NCI-H2227 treated with DMSO at 0.1 percent for 48 hours (cell line): Measurements from ENCODE around the gene TERB1.

Source experiments
- DNase-seq: peaks from one replicate; lab custom pipeline; 2025; lab: John Stamatoyannopoulos, UW

The TERB1 gene, protein sequence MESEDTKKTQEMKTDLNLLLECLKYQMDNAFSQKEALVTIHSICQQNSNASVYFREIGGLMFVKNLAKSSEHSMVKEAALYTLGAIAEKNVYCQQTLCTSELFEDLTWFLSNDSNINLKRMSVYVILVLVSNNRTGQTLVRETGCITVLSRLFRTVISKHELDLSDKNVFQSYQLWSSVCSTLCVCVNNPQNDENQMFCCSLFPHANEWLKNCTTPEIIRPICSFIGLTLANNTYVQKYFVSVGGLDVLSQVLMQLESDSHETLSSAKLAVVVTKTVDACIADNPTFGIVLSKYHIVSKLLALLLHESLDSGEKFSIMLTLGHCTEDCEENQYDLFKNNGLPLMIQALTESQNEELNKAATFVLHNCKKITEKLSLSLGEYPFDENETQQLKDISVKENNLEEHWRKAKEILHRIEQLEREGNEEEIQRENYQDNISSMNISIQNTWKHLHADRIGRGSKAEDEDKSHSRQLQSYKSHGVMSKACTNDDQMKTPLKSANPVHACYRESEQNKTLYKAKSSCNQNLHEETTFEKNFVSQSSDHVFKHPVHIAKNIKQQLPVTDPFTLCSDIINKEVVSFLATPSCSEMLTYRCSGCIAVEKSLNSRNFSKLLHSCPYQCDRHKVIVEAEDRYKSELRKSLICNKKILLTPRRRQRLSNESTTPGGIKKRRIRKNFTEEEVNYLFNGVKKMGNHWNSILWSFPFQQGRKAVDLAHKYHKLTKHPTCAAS

DNA sequence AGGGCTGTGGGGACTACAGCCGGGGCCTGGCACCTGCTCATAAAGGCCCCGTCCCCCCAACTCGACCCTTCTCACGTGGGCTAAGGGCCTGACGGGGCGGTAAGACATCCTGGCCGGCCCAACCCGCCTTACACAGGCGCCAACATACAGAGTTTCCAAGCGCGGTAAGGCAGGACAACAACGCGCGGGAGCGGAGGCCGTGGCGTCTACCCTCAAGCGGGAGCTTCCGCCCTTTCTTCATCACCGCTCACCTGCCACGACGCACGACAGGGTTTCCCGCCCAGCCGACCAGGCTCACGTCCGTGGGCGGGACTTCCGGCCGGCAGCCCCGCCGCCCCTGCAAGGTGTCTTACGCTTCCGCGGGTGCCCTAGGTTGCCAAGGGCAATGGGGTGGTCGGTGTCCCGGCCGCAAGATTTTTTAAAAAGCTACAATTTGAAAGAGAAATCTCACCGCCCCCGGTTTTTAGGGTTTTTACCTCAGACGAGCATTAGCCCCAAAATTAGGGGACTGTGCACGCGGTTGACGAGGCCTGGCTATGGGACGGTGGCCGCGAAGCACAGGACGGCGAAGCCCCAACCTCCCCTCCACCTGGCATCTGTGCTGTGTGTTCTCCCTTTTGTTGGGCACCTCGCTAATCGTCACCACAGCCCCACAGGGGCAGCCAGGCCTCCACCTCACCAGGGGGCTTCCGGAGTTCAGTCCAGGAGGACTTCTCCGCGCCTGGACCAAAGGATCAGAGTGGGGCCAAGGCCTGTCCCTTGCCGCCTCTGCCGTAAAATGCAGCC is at the start of gene TERB1:
TERB1 (minus strand) TSS at position 265 of the 786 bp plus-strand sequence. CDS start 4,786 bp downstream, outside the sequence.
- DNase-seq, result no peak

DNA sequence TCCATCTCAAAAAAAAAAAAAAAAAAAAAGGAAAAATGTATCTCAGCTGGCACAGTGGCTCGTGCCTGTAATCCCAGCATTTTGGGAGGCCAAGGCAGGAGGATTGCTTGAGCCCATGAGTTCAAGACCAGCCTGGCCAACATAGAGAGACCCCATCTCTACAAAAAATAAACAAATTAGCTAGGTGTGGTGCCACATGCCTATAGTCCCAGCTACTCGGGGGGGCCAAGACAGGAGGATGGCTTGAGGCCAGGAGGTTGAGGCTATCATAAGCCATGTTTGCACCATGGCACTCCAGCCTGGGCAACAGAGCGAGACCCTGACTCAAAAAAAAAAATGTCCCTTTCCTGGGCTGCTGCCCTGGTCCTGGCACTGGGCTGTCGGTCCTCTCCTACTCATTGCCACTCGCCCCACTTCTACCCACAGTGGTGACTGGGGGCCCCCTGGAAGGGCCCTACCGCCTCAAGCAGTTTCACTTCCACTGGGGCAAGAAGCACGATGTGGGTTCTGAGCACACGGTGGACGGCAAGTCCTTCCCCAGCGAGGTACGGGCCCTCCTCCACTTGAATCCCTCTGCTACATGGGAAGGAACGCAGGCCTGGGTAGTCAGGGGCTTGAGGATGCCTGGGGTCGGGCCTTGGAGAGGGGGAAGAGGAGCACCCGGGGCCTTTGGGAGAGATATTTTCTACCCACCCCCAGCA is 48.9 kb upstream of the TERB1 start:
- no peak for DNase-seq

DNA sequence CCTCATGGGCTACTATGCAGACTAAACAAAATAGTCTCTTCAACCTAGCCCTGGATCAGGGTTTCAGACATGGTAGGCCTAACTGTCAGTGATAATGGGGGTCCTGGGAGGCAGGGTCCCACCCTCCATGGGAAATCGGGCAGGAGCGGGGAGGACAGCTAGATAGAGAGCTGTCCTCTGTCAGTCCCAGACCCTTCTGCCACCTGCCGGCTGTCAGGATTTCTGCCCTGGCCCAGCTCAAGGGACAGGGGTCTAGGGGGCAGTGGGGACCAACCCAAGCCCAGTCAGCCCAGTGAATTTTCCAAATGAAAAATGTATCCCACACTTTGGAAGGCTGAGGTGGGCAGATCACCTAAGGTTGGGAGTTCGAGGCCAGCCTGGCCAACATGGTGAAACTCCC is 48.2 kb upstream of the TERB1 start:
- no peak for DNase-seq

DNA sequence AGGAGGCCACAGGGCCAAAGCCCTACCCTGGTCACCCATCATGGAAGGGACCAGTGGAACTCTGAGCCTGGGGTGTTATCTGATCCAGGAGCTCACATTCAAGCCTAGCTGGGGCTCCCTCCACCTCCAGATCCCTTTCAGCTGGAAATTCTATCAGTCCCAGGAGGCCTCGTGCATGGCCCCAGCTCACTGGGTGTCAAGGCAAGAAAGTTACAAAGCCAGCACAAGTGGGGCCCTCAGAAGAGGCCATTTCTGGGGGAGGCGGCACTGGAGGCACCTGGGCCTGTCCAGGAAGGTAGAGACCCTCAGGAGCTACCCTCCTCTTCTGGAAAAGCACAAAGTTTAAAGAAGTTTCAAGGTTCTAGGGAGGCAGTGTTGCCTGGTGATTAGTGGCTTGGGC is 47.6 kb upstream of the TERB1 start:
- DNase-seq, result no peak

DNA sequence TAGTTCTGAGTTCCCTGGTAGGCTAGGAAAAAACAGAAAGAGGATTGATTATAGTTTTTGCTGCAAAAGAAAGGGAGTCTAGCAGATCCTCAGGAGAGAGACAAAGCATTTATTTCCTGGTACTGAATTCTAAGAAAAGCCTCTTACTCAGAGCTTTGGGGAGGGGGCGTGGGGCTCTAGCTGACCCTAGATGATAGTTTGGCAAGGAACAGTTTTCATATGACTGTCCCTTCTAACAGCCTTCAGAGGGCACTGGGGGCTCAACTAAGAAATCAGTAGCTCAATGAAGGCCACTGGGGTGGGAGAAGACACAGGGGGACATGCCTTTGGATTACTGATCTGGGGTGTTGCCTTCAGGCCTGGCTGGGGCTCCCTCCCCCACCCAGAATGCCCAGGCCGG is 46.8 kb upstream of the TERB1 start:
- no peak for DNase-seq

DNA sequence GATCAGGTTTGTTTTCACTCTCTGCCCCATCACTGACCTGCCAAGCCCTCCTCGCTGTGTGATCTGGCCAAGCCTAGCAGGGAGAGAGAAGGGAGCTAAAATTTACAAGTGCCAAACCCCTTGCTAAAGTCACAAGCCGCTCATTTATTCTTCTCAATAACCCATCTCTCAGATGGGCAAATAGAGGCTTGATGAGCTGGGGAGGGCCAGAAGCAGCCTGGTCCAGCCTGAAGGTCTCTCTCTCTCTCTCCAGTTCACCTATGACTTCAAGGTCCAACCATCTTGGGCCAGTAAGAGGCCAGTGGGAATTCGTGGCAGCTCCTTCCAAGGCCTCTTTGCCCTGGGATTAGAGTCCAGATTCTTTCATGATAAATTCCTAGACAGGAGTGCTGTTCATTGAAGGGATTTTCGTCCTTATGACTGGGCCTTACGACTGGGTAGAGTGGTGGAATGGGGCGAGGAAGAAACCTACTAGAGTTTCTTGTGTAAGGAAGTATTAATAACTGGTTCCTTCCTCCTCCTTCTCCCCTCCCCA is 46.2 kb upstream of the TERB1 start:
- no peak for DNase-seq

DNA sequence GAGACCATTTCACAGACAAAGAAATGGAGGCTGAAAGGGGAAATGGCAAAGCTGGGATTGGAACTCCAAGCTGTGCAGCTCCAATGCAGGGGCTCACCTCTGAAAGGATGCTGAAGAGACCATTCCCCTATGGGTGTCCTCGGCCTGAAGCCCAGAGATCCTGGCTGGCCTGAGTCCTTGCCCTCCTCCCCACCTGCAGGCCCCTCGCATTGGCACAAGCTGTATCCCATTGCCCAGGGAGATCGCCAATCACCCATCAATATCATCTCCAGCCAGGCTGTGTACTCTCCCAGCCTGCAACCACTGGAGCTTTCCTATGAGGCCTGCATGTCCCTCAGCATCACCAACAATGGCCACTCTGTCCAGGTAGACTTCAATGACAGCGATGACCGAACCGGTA is 45.4 kb upstream of the TERB1 start:
- DNase-seq, result no peak

DNA sequence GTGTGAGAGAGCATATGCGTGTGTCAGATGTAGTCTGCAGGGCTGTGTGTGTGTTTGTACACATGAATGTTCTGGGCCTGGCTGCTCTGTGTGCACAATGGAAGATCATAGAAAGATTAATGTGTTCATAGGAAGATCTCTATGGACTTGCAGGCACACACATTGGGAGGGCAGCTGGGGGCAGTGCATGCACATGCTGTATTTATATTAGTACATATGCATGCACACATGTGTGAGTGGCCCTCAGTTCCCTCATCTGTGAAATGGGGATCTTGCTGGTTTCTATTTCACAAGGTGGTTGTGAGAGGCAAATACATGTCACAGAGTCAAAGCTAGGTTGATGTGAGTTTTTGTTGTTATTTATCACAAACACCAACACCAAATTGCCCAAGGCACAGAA is 44.9 kb upstream of the TERB1 start:
- no peak for DNase-seq

DNA sequence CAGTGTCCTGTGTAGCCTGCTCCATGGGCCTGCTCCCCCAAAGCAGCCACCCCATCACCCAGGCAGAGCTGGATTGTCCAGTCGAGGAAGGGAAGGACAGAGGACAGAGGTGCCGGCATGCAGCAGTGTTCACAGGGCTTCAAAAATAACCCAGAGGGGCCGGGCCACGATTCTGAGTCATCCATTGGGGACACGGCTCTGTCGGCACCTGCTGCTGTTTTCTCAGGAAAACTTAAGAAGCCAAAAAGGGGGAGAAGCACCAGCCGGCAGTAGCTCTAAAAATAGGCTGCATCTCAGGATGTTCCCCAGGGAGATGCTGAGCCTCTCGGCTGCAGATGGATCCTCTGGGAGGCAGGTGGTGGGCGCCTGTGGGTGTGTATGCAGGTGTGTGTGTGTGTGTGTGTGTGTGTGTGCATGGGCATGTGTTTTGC is 44.4 kb upstream of the TERB1 start:
- no peak for DNase-seq

DNA sequence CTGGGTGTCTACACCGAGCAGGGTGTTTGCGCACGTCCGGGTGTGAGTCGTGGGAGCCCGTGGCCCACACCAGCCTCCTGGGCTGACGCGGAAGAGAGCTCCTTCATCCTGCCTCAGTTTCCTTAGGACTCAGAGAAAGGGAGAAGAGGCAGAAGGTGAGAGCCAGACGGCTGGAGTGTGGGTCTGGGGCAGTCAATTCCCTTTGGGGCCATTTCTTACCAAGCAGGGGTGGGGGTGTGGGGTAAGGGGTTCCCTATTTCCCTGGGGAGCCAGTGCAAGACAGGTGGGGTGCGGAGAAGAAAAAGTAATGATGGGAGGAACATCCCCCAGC is 43.7 kb upstream of the TERB1 start:
- no peak for DNase-seq

DNA sequence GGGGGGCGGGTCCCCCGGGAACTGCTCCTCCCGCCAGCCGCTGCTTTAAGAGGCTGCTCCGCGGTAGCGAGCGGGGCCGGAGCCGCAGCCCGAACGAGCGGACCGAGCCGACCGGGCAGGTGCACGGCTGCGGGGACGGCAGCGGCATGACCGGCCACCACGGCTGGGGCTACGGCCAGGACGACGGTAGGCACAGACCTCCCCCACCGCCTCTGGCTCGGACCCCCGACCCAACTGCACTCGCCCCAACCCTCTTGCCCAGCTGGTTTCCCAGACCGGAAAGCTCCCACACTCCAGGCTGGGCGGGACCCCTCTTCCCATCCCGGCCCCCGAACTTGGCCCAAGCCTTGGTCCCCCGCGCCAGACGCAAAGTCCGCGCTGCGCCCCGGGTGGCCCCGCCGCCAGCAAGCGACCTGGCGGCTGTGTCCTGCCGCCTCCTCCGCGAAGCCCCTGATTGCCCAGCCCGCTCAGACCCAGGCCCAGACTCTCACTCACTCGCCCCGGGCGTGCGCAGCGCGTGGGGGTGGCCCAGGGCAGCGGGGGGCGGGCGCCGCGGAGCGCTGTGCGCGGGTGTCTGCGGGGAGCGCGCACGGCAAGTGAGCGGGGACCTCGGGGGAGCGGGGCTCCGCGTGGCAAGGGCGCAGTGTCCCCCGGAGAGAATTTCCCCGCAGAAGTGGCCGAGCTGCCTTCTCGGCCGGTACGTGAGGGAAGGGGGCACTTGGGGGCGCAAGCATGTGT is 43.1 kb upstream of the TERB1 start, which contains the start of gene CA7:
CA7 (plus strand) TSS at position 73 of the 738 bp plus-strand sequence; CDS start at position 147, 74 bp downstream.
- no peak for DNase-seq

DNA sequence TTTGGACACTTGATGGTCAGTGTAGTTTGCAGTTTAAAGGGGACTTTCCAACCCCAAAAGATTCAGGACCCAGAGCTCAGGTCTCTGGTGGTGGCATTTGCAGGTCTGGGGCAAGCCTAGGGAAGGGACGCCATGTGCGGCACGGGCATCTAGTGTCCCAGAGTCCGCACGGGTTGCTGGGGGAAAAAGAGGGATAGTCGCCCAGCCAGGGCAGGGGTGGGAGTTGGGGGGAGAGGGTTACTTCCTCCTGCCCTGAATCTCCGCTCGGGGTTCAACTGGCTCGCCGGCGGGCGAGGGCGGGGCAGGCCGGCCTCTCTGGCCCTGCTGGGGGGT is 42.6 kb upstream of the TERB1 start:
- no peak for DNase-seq

DNA sequence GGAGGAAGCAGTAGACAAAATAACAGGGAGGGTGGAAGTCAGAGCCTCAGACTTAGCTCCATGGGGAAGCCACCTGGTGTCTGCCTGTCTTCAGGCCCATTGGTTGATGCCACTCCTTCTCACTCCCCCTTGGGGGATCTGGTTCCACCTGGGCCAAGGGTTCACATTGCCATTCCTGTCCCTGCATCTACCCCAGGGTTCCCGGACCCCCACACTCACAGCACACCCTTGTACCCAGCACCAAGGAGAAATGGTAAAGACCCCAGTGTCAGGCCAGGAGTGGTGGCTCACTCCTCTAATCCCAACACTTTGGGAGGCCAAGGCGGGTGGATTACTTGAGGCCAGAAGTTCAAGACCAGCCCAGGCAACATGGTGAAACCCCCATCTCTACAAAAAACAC is 41.8 kb upstream of the TERB1 start:
- DNase-seq, result no peak

DNA sequence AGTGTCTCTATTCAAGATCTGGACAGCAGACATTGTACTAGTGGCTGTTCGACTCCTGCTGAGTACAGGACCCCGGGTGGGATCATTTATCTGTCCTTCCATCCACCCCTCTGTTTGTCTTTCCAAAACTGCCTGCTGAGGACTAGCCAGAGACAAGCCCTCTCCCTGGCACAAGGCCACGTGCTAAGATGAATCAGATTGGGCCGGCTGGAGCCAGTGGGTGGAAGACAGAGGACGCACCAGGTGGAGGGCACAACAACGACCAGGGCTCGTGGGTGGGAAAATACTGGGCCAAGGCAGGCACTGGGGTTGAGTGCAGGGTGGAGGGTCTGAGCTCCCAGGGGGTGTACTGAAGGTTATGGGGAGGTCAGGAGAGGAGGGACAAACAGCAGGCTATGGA is 41.4 kb upstream of the TERB1 start:
- DNase-seq, result no peak

DNA sequence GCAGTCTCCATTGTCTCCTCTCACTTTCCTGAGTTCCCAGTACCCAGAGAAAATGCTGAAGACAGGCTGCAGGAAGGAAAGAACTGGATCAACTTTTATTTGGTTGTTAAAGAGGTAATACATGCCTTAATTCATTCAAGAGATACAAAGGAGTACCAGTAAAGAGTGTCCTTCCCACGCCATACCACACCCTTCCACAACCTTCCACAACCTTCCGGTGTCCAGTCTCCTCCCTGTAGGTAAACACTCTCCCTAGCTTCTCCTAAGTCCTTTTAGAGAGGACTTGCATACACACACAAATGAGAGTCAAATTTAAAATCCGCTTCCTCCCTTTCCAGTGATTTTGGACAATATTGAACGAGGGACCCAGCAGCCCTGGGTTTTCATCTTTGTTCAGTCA is 40.0 kb upstream of the TERB1 start:
- DNase-seq, result no peak

DNA sequence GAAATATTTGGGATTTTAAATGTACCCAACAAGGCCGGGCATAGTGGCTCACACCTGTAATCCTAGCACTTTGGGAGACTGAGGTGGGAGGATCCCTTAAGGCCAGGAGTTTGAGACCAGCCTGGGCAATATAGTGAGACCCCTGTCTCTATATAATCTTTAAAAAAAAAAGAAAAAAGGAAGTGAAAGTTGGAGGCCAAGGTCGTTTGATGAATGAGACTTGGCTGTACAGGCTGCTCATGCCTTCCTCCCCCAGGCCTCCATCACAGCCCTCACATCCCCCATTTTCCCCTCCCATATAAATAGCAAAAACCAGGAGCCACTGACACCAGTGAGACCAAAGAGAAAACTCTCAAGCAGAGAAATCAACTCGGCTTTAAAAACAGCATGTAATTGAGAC is 39.5 kb upstream of the TERB1 start:
- no peak for DNase-seq

DNA sequence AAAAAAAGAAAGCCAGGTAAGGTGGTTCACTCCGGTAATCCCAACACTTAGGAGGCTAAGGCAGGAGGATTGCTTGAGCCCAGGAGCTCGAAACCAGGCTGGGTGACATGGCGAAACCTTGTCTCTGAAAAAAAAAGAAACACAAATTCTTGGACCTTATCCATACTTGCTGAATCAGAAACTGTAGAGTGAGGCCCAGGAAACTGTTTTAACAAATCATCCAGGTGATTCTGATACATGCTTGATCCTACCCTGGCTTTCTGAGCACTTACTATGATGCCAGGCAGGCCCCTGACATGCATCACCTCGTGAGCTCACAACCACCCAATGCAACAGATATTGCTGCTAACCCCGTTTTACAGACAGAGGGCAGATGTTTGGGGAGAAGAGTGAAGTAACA is 33.4 kb upstream of the TERB1 start:
- no peak for DNase-seq

DNA sequence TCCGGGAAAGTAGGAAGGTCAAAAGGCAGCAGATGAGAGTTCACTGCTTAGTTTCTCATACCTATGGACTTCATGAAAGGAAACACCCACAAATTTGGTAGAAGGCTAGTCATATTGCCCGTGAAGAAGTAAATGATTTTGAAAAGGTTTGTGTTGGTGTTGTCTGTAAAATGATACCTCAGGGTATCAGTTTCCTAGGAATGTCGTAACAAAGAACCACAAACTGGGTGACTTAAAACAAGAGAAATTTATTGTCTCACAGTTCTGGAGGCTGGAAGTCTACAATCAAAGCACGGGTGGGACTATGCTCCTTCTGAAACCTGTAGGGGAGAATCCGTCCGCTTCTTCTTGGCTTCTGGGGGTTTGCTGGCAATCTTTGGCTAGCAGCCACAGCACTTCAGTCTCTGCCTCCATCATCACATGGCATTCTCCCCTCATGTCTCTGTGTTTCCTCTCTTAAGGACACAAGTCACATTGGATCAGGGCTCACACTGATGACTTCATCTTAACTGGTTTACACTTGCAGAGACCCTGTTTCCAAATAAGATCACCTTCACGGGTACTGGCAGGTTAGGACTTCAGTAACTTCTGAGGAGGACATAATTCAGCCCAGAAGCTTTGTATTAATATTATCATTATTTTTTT is 31.4 kb upstream of the TERB1 start:
- DNase-seq, result no peak

DNA sequence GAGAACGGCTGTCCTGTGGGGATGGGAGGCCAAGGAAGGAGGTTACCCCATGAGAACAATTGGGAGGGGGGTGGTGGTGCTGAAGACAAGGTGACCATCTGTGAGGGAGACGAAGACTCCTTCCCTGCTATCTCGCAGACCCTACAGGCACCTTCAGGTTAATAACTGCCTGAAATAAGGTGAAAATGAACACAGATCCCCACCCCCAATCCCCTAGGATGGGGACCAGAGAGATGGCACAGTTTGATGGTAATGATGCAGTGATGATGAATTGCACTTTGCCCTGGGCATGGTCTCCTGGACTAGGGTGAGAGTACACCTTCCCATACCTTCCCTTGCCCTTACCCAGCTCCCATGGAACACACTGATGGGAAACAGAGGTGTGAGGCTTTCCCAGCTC is 30.8 kb upstream of the TERB1 start:
- DNase-seq, result no peak
